ENCODE results near the gene CCDC106.

Gene CCDC106

DNA sequence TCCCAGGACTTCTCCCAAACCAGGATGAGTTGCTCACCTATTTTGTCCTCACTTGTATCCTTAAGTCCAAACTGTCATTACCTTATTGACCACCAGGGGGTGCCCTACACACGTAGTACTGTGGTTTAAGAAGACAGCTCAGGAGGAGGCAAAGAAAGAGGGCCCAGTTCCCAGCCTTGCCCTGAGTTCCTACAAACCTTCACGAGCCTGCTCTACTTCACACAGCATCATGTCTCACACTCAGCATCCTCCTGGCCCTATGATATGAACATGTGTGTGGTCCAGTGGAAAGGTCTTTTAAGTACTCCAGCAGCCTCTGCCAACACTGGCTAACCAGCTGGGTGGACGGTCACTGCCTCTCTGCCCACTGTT is 15.6 kb upstream of the CCDC106 start:
- H3K27ac ChIP-seq (ENCODE audit: low read length), result no peak overlapping the region
- peaks cover 26% of the 10 kb centered on the region for H3K79me2 ChIP-seq (ENCODE audit: low read length)
- no peaks in the 10 kb centered on the region for H3K9me2 ChIP-seq (replicated peaks; ENCODE audit: insufficient read depth, low read length)
- H3K4me1 ChIP-seq (ENCODE audit: low read length), result peaks cover 13% of the 10 kb centered on the region
- H3K27me3 ChIP-seq (replicated peaks; ENCODE audit: insufficient read depth, low read length), result peaks cover 15% of the 10 kb centered on the region
- H3K36me3 ChIP-seq (replicated peaks; ENCODE audit: insufficient read depth, low read length), result no peaks in the 10 kb centered on the region
- no peak overlapping the region for H3K4me3 ChIP-seq (ENCODE audit: low read length)
- DNase-seq, result peak; percentile 93
- no peaks in the 10 kb centered on the region for H4K20me1 ChIP-seq (ENCODE audit: insufficient read depth, low read length)
- no peak overlapping the region for H3K4me2 ChIP-seq (ENCODE audit: low read depth, low read length)
- peaks cover 9% of the 10 kb centered on the region for H3F3A ChIP-seq (ENCODE audit: insufficient read depth, low read length)
- TF ChIP-seq EZH2 (optimal IDR thresholded peaks at IDR 0.05; ENCODE audit: low read depth, low read length) (no peak), EZH2phosphoT487 (IDR thresholded peaks at IDR 0.05; ENCODE audit: low read length) (no peak)
- TF ChIP-seq, protein P1, sequence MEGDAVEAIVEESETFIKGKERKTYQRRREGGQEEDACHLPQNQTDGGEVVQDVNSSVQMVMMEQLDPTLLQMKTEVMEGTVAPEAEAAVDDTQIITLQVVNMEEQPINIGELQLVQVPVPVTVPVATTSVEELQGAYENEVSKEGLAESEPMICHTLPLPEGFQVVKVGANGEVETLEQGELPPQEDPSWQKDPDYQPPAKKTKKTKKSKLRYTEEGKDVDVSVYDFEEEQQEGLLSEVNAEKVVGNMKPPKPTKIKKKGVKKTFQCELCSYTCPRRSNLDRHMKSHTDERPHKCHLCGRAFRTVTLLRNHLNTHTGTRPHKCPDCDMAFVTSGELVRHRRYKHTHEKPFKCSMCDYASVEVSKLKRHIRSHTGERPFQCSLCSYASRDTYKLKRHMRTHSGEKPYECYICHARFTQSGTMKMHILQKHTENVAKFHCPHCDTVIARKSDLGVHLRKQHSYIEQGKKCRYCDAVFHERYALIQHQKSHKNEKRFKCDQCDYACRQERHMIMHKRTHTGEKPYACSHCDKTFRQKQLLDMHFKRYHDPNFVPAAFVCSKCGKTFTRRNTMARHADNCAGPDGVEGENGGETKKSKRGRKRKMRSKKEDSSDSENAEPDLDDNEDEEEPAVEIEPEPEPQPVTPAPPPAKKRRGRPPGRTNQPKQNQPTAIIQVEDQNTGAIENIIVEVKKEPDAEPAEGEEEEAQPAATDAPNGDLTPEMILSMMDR (IDR thresholded peaks at IDR 0.05; ENCODE audit: low read length), result peak; percentile 91
- H3K9me3 ChIP-seq (replicated peaks; ENCODE audit: insufficient read depth, low read length), result no peaks in the 10 kb centered on the region
- no peak overlapping the region for H2AFZ ChIP-seq (ENCODE audit: low read length)
- H3K9ac ChIP-seq (ENCODE audit: low read length), result no peak overlapping the region

DNA sequence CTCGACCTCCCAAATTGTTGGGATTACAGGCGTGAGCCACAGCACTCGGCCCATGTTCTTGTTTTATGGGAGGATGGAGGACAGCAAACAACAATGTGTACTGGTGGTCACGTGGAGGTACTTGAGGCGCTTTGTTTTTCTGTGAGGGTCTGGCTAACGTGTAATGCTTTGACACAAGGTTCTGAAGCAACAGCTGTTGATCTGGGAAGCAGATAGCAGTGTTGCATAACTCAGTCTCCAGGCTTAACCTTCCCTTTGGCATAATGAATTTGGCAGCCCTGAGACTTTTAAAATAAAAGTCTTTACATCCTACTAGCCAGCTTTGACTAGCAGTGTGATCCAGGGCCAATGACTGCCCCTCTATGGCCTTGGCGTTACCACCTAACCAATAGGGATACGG is 14.2 kb upstream of the CCDC106 start:
- H3K4me2 ChIP-seq (ENCODE audit: low read depth, low read length), result peak overlapping the region; percentile 95; the same call in 1 of the 2 replicates
- peak overlapping the region; percentile 66; the same call in 1 of the 2 replicates for H2AFZ ChIP-seq (ENCODE audit: low read length)
- DNase-seq, result no peak
- peak overlapping the region; percentile 99; the same call in 1 of the 2 replicates for H3K4me3 ChIP-seq (ENCODE audit: low read length)
- no peak overlapping the region for H3K9ac ChIP-seq (ENCODE audit: low read length)
- H4K20me1 ChIP-seq (ENCODE audit: insufficient read depth, low read length), result no peaks in the 10 kb centered on the region
- no peaks in the 10 kb centered on the region for H3K9me2 ChIP-seq (replicated peaks; ENCODE audit: insufficient read depth, low read length)
- H3K4me1 ChIP-seq (ENCODE audit: low read length), result peaks cover 13% of the 10 kb centered on the region
- H3K27ac ChIP-seq (ENCODE audit: low read length), result no peak overlapping the region
- peaks cover 10% of the 10 kb centered on the region for H3K27me3 ChIP-seq (replicated peaks; ENCODE audit: insufficient read depth, low read length)
- H3F3A ChIP-seq (ENCODE audit: insufficient read depth, low read length), result peaks cover 20% of the 10 kb centered on the region
- no peak for TF ChIP-seq EZH2phosphoT487 (IDR thresholded peaks at IDR 0.05; ENCODE audit: low read length)
- H3K36me3 ChIP-seq (replicated peaks; ENCODE audit: insufficient read depth, low read length), result no peaks in the 10 kb centered on the region
- peaks cover 34% of the 10 kb centered on the region for H3K79me2 ChIP-seq (ENCODE audit: low read length)
- no peaks in the 10 kb centered on the region for H3K9me3 ChIP-seq (replicated peaks; ENCODE audit: insufficient read depth, low read length)

DNA sequence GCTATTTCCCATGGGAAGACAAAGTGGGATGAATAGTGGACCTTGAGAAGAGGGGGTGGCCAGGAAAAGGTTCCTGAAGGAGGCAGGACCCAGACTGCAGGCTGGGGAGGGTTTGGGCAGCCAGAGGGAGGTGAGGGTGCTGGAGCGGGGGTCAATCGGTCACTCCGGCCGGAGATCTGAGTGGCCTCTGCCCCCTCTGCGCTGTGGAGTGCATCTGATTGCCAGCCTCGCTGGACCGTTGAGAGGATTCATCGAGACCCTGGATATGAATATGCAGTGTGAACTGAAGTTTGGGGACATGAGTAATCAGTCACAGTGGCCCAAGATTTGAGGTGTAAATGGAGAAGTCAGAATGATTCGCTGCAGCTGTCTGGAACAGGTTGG is 12.7 kb upstream of the CCDC106 start:
- peak overlapping the region; percentile 66 for H2AFZ ChIP-seq (ENCODE audit: low read length)
- no peaks in the 10 kb centered on the region for H3K9me2 ChIP-seq (replicated peaks; ENCODE audit: insufficient read depth, low read length)
- no peak for TF ChIP-seq EZH2 (optimal IDR thresholded peaks at IDR 0.05; ENCODE audit: low read depth, low read length)
- TF ChIP-seq, protein P1 (IDR thresholded peaks at IDR 0.05; ENCODE audit: low read length), result no peak
- TF ChIP-seq EZH2phosphoT487 (IDR thresholded peaks at IDR 0.05; ENCODE audit: low read length), result no peak
- H3K4me2 ChIP-seq (ENCODE audit: low read depth, low read length), result peak overlapping the region; percentile 95
- no peaks in the 10 kb centered on the region for H3K36me3 ChIP-seq (replicated peaks; ENCODE audit: insufficient read depth, low read length)
- H3K27me3 ChIP-seq (replicated peaks; ENCODE audit: insufficient read depth, low read length), result no peaks in the 10 kb centered on the region
- H3K79me2 ChIP-seq (ENCODE audit: low read length), result peaks cover 34% of the 10 kb centered on the region
- H3K9ac ChIP-seq (ENCODE audit: low read length), result peak overlapping the region; percentile 98
- no peak for DNase-seq
- H3K27ac ChIP-seq (ENCODE audit: low read length), result peak overlapping the region; percentile 54; the same call in 1 of the 2 replicates
- H3F3A ChIP-seq (ENCODE audit: insufficient read depth, low read length), result peaks cover 23% of the 10 kb centered on the region
- no peaks in the 10 kb centered on the region for H4K20me1 ChIP-seq (ENCODE audit: insufficient read depth, low read length)
- H3K4me3 ChIP-seq (ENCODE audit: low read length), result peak overlapping the region; percentile 99
- H3K4me1 ChIP-seq (ENCODE audit: low read length), result peaks cover 18% of the 10 kb centered on the region
- H3K9me3 ChIP-seq (replicated peaks; ENCODE audit: insufficient read depth, low read length), result no peaks in the 10 kb centered on the region

DNA sequence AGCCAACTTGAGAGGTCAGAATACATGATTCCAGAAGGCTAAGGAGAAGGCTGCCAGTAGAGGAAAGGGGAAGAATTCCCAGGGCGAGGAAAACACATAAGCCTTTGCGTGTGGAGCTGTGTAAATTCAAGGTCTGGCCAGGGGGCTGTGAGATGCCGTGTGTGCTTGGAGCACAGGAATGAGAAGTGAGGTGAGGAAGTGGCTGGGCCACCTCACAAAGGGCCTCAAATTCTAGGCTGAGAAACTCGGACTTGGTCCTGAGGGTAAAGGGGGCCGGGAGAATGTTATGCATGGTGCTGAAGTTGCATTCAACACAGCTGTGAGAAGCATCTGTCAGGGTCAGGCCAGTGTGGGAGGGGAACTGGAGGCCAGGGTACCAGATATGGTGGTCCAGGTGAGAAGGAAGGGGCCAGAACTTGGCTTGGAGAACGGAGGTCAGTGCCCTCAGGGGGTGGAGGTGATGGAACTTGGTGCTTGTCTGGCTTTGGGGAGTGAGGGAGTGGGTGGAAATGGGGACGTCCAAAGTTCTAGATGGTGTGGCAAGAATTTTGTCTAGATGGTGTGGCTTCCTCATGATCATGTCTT is 12.1 kb upstream of the CCDC106 start:
- peaks cover 23% of the 10 kb centered on the region for H3F3A ChIP-seq (ENCODE audit: insufficient read depth, low read length)
- peaks cover 19% of the 10 kb centered on the region for H3K4me1 ChIP-seq (ENCODE audit: low read length)
- H3K9me2 ChIP-seq (replicated peaks; ENCODE audit: insufficient read depth, low read length), result no peaks in the 10 kb centered on the region
- H3K9ac ChIP-seq (ENCODE audit: low read length), result peak overlapping the region; percentile 98; the same call in 1 of the 2 replicates
- peak overlapping the region; percentile 99 for H3K4me3 ChIP-seq (ENCODE audit: low read length)
- no peaks in the 10 kb centered on the region for H4K20me1 ChIP-seq (ENCODE audit: insufficient read depth, low read length)
- H2AFZ ChIP-seq (ENCODE audit: low read length), result no peak overlapping the region
- no peak for TF ChIP-seq EZH2 (optimal IDR thresholded peaks at IDR 0.05; ENCODE audit: low read depth, low read length)
- TF ChIP-seq, protein P1 (IDR thresholded peaks at IDR 0.05; ENCODE audit: low read length), result no peak
- no peak for TF ChIP-seq EZH2phosphoT487 (IDR thresholded peaks at IDR 0.05; ENCODE audit: low read length)
- peaks cover 34% of the 10 kb centered on the region for H3K79me2 ChIP-seq (ENCODE audit: low read length)
- H3K27ac ChIP-seq (ENCODE audit: low read length), result no peak overlapping the region
- H3K4me2 ChIP-seq (ENCODE audit: low read depth, low read length), result peak overlapping the region; percentile 95
- H3K27me3 ChIP-seq (replicated peaks; ENCODE audit: insufficient read depth, low read length), result no peaks in the 10 kb centered on the region
- H3K36me3 ChIP-seq (replicated peaks; ENCODE audit: insufficient read depth, low read length), result no peaks in the 10 kb centered on the region
- DNase-seq, result no peak
- H3K9me3 ChIP-seq (replicated peaks; ENCODE audit: insufficient read depth, low read length), result no peaks in the 10 kb centered on the region

Measured in MM.1S (cell line).